HG02763 (cell line): ENCODE measurements around the gene DNAJC18.

Experiments used
- ATAC-seq: cut with Tn5 transposase; IDR thresholded peaks from one replicate; pipeline ENCODE4 v1.9.1; 2021; ENCODE audit warnings: mild to moderate bottlenecking, moderate library complexity; ENCODE audit not compliant: unreplicated experiment

DNAJC18 gene

DNA sequence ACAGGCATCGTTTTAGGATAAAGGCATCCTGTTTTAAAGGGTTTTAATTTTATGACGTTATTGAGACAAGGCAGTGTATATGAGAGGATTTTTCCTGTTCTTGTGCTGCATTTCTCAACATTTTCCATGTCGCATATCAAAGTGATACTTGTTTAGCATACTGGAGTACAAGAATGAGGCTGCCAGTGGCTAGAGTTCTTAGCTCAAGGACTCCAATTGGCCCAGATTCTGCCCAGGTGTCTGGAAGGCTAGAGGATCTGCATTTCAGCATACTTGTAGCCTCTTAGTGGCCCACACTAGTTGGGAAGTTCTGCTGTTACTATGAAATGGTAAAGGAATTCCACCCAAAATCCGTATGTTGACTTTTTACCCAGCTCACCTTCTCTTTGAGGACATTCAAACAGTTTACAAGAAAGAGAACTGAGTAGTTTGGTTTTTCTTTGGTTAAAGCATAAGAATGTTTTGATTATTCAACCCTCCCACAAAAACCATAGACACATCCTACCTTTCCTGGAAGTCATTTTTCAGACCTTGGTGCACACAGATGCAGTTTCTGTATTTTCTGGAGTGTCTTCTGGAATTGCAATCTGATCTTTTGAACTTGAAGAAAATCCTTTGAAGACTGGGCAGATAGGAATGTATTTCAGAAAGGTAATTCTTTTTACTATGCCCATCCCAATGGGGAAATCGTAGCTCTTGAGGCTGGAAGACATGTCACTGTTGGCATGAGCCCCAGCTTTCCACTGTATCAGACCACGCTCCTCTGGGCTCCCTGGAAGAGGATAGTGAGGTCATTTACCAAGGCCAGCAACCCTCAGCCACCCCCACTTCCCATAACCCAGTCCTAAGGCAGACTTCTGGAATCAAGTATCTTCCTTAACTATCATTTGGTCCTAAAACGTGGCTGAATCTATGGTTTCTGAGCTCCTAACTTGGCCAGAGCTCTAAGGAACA, 67.6 kb downstream of the DNAJC18 start:
- ATAC-seq = no peak

DNA sequence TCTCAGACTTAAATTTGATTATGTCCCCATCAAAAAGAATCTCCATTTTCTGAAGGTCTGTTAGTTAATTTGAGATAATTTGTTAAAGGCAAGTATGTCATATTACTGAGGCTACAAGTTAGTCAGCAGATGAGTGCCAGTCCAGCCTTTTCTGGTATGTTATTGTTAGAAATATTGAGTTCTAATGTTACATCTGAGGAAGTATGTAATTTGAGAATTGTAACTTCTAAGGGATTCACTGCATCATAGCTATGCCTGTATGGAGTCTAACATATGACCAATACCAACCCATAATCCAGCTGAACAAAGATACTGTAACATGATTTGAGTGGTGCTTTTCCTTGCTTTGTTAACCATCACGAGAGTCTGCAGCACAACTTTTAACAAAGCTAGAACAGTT, 70.1 kb downstream of the DNAJC18 start:
- no peak for ATAC-seq

DNA sequence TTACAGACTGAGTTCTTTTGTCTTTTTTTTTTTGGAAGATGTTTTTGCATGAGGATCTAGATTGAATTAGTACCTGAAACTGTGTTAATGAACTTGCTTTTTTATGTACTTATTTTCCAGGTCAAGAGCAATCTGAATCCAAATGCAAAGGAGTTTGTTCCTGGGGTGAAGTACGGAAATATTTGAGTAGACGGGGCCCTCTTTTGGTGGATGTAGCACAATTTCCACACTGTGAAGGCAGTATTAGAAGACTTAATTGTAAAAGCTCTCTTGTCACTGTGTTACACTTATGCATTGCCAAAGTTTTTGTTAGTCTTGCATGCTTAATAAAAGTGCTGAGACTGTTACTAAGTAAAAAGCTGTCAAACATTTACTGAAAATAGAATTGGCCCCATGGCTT, 70.7 kb downstream of the DNAJC18 start:
- no peak for ATAC-seq

DNA sequence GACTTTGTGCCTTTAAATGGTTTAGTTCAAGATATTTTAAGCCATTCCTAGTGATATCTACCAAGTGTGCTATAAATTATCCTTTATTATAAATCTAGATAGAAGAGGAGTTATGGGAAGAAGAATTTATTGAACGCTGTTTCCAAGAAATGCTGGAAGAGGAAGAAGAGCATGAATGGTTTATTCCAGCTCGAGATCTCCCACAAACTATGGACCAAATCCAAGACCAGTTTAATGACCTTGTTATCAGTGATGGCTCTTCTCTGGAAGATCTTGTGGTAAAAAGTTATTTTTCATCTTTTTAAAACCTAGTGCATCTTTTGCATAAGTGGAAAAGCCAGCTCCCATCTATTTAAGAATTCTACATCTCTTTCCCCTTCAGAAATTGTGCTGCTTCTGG, 74.9 kb downstream of the DNAJC18 start:
- no peak for ATAC-seq

DNA sequence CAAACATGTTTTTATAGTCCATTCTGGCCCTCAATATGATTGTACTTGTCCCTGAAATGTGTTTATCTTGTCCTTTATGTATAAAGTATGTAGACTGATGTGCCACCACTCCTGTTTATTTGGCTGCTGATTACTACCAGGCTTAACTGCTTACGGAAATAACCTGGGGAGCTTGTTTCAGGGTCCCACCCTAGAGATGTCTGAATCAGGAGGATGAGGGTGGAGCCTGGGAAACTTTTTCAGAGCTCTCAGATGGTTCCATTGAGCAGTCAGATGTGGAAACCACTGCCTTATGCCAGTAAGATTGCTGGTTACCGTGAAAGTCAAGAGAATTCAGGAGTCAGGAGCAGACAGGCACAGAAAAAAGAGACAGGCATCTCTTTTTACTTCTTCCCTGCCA, 75.4 kb downstream of the DNAJC18 start:
- no peak for ATAC-seq

GRCh38 chr5:139361835-139362429, 77.4 kb downstream of the DNAJC18 start:
- ATAC-seq = no peak

GRCh38 chr5:139360384-139360783, 78.9 kb downstream of the DNAJC18 start:
- ATAC-seq = no peak
